ENCODE measurements around the gene KSR2.
"Not testable (repeated sequence)": the region's sequence is repeated elsewhere in the genome, so short reads cannot be mapped to it uniquely, and the experiment has no call there.

The KSR2 gene

GRCh38 chr12:117968826-117969659, at the start of gene KSR2:
KSR2 (minus strand) TSS chr12:117968990; CDS start chr12:117968255, 735 bp downstream.
- DNase-seq = peak; percentile 79

- no peak for DNase-seq
Observed at GRCh38 chr12:118017926-118018325, 49.1 kb upstream of the KSR2 start.

GRCh38 chr12:118016424-118017264, 47.9 kb upstream of the KSR2 start, which contains the start of gene RFC5:
RFC5 (plus strand) TSS chr12:118016703; CDS start chr12:118016828, 125 bp downstream.
- peak; percentile 99 for DNase-seq

- DNase-seq = no peak
Observed at GRCh38 chr12:118015944-118016343, 47.2 kb upstream of the KSR2 start.

GRCh38 chr12:118015306-118015705, 46.5 kb upstream of the KSR2 start:
- DNase-seq = no peak

- DNase-seq = no peak
Observed at GRCh38 chr12:118013283-118013682, 44.5 kb upstream of the KSR2 start.

GRCh38 chr12:118011961-118012360, 43.2 kb upstream of the KSR2 start:
- no peak for DNase-seq

- no peak for DNase-seq
Observed at GRCh38 chr12:118011377-118011776, 42.6 kb upstream of the KSR2 start.

GRCh38 chr12:118010903-118011302, 42.1 kb upstream of the KSR2 start:
- DNase-seq = no peak

GRCh38 chr12:117999806-118000205, 31.0 kb upstream of the KSR2 start:
- not testable (repeated sequence) for DNase-seq

- no peak for DNase-seq
Observed at GRCh38 chr12:117998719-117999118, 29.9 kb upstream of the KSR2 start.

GRCh38 chr12:117994551-117995438, 26.0 kb upstream of the KSR2 start:
- no peak for DNase-seq

GRCh38 chr12:117986705-117987469, 18.1 kb upstream of the KSR2 start:
- DNase-seq = no peak

- DNase-seq = no peak
Observed at GRCh38 chr12:117985182-117985581, 16.4 kb upstream of the KSR2 start.

GRCh38 chr12:117981267-117981666, 12.5 kb upstream of the KSR2 start:
- no peak for DNase-seq

GRCh38 chr12:117980616-117981015, 11.8 kb upstream of the KSR2 start:
- no peak for DNase-seq

GRCh38 chr12:117977373-117977772, 8.6 kb upstream of the KSR2 start:
- DNase-seq = no peak

GRCh38 chr12:117975006-117975405, 6.2 kb upstream of the KSR2 start:
- DNase-seq = no peak

- DNase-seq = no peak
Observed at GRCh38 chr12:117972301-117972700, 3.5 kb upstream of the KSR2 start.

- DNase-seq = no peak
Observed at GRCh38 chr12:117970334-117970733, 1.5 kb upstream of the KSR2 start.

- DNase-seq = no peak
Observed at GRCh38 chr12:117968151-117968789, 520 bp downstream of the KSR2 start.

All from activated CD8-positive, alpha-beta memory T cell treated with anti-CD3 and anti-CD28 coated beads for 24 hours (primary cell).